RWPE2 (cell line): ENCODE data around the gene GNG4.
"Not testable (repeated sequence)": the region's sequence is repeated elsewhere in the genome, so short reads cannot be mapped to it uniquely, and the experiment has no call there.

Experiments
- ATAC-seq: fragments of 200-7000 bp; cut with Tn5 transposase; 3 replicates; pipeline ENCODE4 v1.9.1; 2021; ENCODE audit warnings: low read depth
- DNase-seq: peaks from one replicate; pipeline ENCODE4 v3.0.0-alpha.2; 2020; ENCODE audit warnings: low spot score
- H3K27ac ChIP-seq: fragments of 450-650 bp; 2 replicates; pipeline ENCODE4 v1.5.1; 2017; ENCODE audit warnings: mild to moderate bottlenecking; ENCODE audit not compliant: poor library complexity, severe bottlenecking
- H3K27me3 ChIP-seq: fragments of 250-450 bp; sonication (Bioruptor Pico); 2 replicates; pipeline ENCODE4 v1.5.1; 2021; ENCODE audit warnings: mild to moderate bottlenecking, moderate library complexity; ENCODE audit not compliant: insufficient read depth, poor library complexity, severe bottlenecking
- H3K36me3 ChIP-seq: fragments of 250-450 bp; sonication (Bioruptor Pico); 2 replicates; pipeline ENCODE4 v1.5.1; 2020; ENCODE audit warnings: low read depth, mild to moderate bottlenecking, moderate library complexity
- H3K4me1 ChIP-seq: fragments of 250-450 bp; sonication (Bioruptor Pico); 2 replicates; pipeline ENCODE4 v1.5.1; 2021; ENCODE audit warnings: mild to moderate bottlenecking, moderate library complexity; ENCODE audit not compliant: insufficient read depth, poor library complexity, severe bottlenecking
- H3K4me3 ChIP-seq: fragments of 250-450 bp; sonication (Bioruptor Pico); 2 replicates; pipeline ENCODE4 v1.5.1; 2021; ENCODE audit warnings: mild to moderate bottlenecking, moderate library complexity; ENCODE audit not compliant: severe bottlenecking
- H3K9me3 ChIP-seq: fragments of 250-450 bp; sonication (Bioruptor Pico); 2 replicates; pipeline ENCODE4 v1.5.1; 2021; ENCODE audit warnings: mild to moderate bottlenecking, moderate library complexity; ENCODE audit not compliant: severe bottlenecking
- CTCF ChIP-seq: fragments of 450-650 bp; IDR thresholded peaks from one replicate; pipeline ENCODE4 v1.5.1; 2017; ENCODE audit warnings: mild to moderate bottlenecking, moderate library complexity; ENCODE audit not compliant: poor library complexity, severe bottlenecking

The GNG4 gene

GRCh38 chr1:235651170-235651806 lies 1.7 kb upstream of the GNG4 start:
- no peak for ATAC-seq
- no peak for TF ChIP-seq CTCF
- Histone ChIP-seq H3K4me3 (no peak overlapping the region), H3K9me3 (no peaks in the 10 kb centered on the region), H3K27ac (no peak overlapping the region), H3K36me3 (no peaks in the 10 kb centered on the region), H3K4me1 (no peaks in the 10 kb centered on the region), H3K27me3 (peaks cover 19% of the 10 kb centered on the region)
- no peak for DNase-seq

- DNase-seq (no peak), ATAC-seq (peak; percentile 78)
- Histone ChIP-seq H3K4me1 (no peaks in the 10 kb centered on the region), H3K27ac (no peak overlapping the region), H3K27me3 (peaks cover 19% of the 10 kb centered on the region), H3K9me3 (no peaks in the 10 kb centered on the region), H3K4me3 (peak overlapping the region; percentile 28), H3K36me3 (no peaks in the 10 kb centered on the region)
- no peak for TF ChIP-seq CTCF
These were observed 971 bp upstream of the GNG4 start for GRCh38 chr1:235650341-235651169.

GRCh38 chr1:235648954-235649367 lies 623 bp downstream of the GNG4 start:
- peak; percentile 65; the same call in 2 of the 3 replicates for ATAC-seq
- no peak for DNase-seq
- peaks cover 19% of the 10 kb centered on the region for H3K27me3 ChIP-seq
- no peaks in the 10 kb centered on the region for H3K9me3 ChIP-seq
- H3K27ac ChIP-seq = no peak overlapping the region
- H3K4me3 ChIP-seq = peak overlapping the region; percentile 37
- H3K4me1 ChIP-seq = no peaks in the 10 kb centered on the region
- no peaks in the 10 kb centered on the region for H3K36me3 ChIP-seq
- TF ChIP-seq CTCF = no peak

- Histone ChIP-seq H3K9me3 (no peaks in the 10 kb centered on the region), H3K4me1 (no peaks in the 10 kb centered on the region), H3K4me3 (no peak overlapping the region), H3K27me3 (peaks cover 19% of the 10 kb centered on the region), H3K36me3 (no peaks in the 10 kb centered on the region), H3K27ac (no peak overlapping the region)
- DNase-seq (no peak), ATAC-seq (peak; percentile 14; the same call in 1 of the 3 replicates)
- TF ChIP-seq CTCF = no peak
These were observed 1.1 kb downstream of the GNG4 start for GRCh38 chr1:235648407-235648907.

- H3K27me3 ChIP-seq = peaks cover 19% of the 10 kb centered on the region
- ATAC-seq, H3K27ac ChIP-seq: not testable (repeated sequence)
These were observed 2.0 kb downstream of the GNG4 start for GRCh38 chr1:235647537-235647936.

More at GRCh38 chr1:235647537-235647936, 2.0 kb downstream of the GNG4 start:
- H3K36me3 ChIP-seq, H3K4me3 ChIP-seq, H3K9me3 ChIP-seq, DNase-seq, H3K4me1 ChIP-seq: not testable (repeated sequence)
